Measurements from ENCODE around the gene TSC2. TPM values are rescaled to one million over a fixed set of nuclear protein-coding genes. Genes with fewer than 3 reads are reported as not detected.

The TSC2 gene
- total and polyA plus RNA-seq, 2 of the 13 experiments (the other 11 are each of a cell fraction or from before 2014, with no cell fraction given): 19.6 to 40.4 TPM

GRCh38 chr16:2047330-2048115 is at the start of gene TSC2, which contains the start of gene NTHL1 (continued):
- TF ChIP-seq ZBTB40 (IDR thresholded peaks at IDR 0.05): peak; percentile 72
- peak; percentile 76 for TF ChIP-seq ZBTB40 (CRISPR knock-in tag; IDR thresholded peaks at IDR 0.05)
- TF ChIP-seq ZBTB1 (CRISPR knock-in tag; IDR thresholded peaks at IDR 0.05; ENCODE audit: borderline replicate concordance): no peak
- TF ChIP-seq ZNF557 (CRISPR knock-in tag; IDR thresholded peaks at IDR 0.05): no peak
- no peak; the same call in 1 of the 2 replicates for TF ChIP-seq MEIS1 (CRISPR knock-in tag; IDR thresholded peaks at IDR 0.05; ENCODE audit: borderline replicate concordance)
- no peak for TF ChIP-seq HHEX (CRISPR knock-in tag; IDR thresholded peaks at IDR 0.05)
- peak; percentile 97 for TF ChIP-seq GABPB1 (CRISPR knock-in tag; IDR thresholded peaks at IDR 0.05)
- TF ChIP-seq SRSF9 (IDR thresholded peaks at IDR 0.05; ENCODE audit: borderline replicate concordance, insufficient read depth, low read depth, low read length, poor library complexity, severe bottlenecking): no peak
- peak; percentile 85 for TF ChIP-seq ZNF18 (CRISPR knock-in tag; IDR thresholded peaks at IDR 0.05; ENCODE audit: insufficient replicate concordance)
- no peak for TF ChIP-seq FIP1L1 (IDR thresholded peaks at IDR 0.05; ENCODE audit: borderline replicate concordance, insufficient read depth, low read depth, low read length)
- no peak for TF ChIP-seq E2F5 (CRISPR knock-in tag; conservative IDR thresholded peaks at IDR 0.05)
- no peak for TF ChIP-seq CEBPB (IDR thresholded peaks at IDR 0.05; ENCODE audit: borderline replicate concordance, low read depth, low read length)
- peak; percentile 76; the same call in 1 of the 2 replicates for TF ChIP-seq ZNF816 (CRISPR knock-in tag; IDR thresholded peaks at IDR 0.05; ENCODE audit: borderline replicate concordance)
- peak; percentile 48; the same call in 1 of the 2 replicates for TF ChIP-seq ZNF607 (CRISPR knock-in tag; IDR thresholded peaks at IDR 0.05; ENCODE audit: borderline replicate concordance)
- TF ChIP-seq ZFX (CRISPR knock-in tag; IDR thresholded peaks at IDR 0.05; ENCODE audit: low read depth): peak; percentile 80
- TF ChIP-seq JARID2 (CRISPR knock-in tag; IDR thresholded peaks at IDR 0.05; ENCODE audit: insufficient replicate concordance): no peak
- TF ChIP-seq RFXAP (CRISPR knock-in tag; IDR thresholded peaks at IDR 0.05; ENCODE audit: borderline replicate concordance): no peak
